HG03558 (cell line): ENCODE data around the gene ZNF503.

Experiments
- ATAC-seq: cut with Tn5 transposase; IDR thresholded peaks from one replicate; pipeline ENCODE4 v1.9.1; 2021; ENCODE audit warnings: moderate number of reproducible peaks; ENCODE audit not compliant: unreplicated experiment; ENCODE audit errors: extremely low read depth

ZNF503 gene

DNA sequence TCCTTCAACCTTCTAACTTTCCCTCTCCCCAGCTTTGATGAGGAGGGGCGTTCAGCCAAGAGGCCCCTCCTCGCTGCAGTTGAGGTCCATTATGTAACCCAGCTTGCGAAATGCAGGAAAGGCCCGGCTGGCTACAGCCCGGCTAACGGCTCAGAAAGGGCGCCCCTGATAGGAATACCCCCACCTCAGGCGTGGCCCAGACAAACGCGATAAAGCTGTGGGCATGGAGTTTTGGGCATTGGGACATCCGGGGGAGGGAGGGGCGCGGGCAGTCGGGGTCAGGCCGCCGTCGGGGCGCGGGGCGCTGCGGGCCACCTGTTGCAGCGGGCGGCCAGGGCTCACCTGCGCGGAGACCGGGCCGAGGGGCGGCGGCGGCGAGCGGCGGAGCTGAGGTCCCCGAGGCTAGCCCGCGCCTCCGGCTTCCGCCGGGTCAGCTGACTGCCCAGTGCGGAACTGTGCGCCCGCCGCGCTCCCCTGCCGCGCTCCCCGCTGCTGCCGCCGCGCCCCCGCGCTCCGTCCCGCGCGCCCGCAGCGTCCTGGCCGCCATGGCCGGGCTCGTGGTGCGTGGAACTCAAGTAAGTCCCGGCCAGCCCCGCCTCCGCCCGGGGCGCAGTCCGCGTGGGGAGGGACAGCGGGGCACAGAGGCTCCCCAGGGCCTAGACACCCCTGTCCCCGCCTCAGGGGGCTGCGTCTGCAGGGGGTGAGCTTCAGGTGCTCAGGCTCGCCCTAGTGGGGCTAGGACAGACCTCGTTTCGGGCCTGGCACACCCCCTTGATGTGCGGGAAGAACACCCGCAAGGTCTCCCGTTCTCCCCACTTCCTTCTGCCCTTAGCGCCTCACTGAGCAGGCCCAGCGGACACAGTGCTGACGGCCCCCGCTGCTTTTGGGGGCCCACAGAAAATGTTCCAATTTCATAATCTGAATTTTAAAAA lies 29.9 kb upstream of the ZNF503 start, which contains the start of gene LRMDA:
LRMDA (plus strand) TSS at position 445 of the 932 bp plus-strand sequence.
- ATAC-seq = no peak

DNA sequence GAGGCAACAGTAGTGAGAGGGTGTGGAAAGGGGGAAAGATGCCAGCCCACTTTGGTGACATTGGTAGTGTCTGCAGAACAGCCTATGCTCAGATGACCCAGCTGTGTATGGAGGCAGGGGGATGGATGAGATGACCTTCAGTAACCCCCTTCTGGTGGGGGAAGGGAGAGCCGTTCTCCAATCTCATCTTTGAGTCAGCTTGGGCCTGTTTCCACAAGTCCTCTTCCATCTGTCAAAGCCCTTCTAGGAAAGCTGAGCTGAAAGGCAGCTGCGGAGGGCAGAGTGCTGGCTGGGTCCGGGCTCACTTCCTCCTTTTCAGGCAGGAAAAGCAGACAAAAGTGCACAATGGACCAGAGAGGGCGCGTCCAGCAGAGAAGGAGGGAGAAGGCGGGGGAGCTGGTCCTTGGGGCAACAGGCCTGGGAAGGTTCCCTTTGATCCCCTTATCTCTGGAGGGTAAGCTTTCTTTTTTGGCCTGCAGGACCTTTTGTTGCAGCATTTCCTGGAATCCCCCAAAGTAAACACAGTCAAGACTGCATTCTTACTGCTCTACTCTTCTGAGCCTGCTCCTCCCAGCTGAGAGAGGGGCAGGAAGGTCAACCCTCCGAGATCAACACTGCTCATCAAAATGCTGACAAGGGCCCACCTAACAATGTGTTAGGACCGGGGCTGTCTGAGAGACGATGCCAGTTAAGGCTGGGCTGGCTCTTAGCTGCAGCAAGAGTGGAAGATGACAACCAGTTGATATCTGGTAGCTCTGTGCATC lies 28.6 kb upstream of the ZNF503 start:
- ATAC-seq = no peak

DNA sequence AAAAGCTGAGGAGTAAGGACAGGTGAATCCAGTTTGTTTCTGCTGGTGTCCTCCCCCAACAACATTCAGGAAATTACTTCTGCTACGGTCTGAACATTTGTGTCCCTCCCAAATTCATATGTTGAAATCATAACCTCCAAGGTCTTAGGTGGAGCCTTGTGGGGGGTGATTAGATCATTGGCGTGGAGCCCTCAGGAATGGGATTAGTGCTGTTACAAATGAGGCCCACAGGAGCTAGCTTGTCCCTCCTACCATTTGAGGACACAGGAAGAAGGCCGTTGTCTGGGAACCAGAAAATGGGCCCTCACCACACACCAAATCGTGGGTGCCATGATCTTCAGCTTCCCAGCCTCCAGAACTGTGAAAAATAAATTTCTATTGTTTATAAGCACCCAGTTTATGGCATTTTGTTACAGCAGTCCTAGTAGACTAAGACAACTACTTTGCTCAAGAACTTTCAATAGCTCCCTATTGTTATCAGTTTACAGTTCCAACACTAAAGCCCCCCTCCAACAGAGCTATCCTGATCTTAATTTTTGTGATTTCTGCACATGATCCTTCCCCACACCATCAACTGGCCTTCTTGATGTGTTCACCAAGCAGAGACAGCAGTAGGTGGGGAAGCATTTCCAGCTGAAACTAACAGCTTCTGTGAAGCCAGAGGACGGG lies 27.7 kb upstream of the ZNF503 start:
- no peak for ATAC-seq

DNA sequence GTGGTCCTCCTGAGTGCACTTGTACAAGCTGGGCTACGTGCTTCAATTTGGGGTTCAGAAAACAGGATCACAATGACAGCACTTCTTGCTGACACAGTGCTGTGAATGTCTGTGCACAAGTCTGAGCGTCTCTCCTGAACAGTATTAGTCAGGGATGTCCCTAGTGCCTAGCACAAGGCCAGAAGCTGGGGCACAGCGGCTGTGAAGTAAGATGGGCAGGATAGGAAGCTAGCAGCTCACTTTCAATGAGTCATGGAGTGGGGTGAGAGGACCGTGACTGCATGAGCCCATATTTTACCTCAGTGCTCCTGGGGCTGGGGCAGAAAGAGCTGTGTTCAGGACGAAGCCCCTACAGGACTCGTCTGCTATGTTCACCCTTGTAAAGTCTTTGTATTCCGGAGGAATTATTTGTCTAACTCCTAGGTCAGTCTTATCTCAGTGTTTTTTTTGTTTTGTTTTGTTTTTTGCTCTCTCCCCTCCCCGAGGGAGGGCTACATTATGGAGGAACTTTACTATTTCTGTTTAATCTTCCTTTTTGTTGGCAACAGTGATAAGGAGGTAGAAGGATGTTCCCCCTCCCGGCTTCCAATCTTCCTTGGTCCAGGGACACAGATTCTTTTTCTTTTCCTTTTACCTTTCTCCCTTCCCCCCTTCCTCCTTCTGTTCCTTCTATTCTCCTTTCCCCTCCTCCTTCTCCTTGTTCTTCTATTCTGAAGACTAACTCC lies 27.0 kb upstream of the ZNF503 start:
- ATAC-seq = no peak

DNA sequence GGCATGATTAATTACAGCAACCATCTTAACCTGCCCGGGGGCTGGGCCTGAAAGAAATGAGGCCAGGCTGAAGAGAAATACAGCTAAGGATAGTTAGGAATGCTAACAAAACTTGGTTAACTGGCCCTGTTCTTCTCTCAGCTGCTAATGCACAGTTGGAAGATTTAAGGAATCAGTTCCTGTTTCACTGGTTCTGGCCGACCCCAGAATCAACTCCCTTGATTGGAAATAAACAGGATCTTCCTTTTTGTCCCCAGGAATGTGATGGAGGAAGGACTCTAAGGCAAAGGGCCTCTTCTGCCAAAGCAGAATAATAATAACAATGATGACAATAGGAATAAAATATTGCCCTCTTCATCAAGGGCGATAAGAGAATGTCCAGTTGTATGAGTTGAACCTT lies 26.4 kb upstream of the ZNF503 start:
- no peak for ATAC-seq

DNA sequence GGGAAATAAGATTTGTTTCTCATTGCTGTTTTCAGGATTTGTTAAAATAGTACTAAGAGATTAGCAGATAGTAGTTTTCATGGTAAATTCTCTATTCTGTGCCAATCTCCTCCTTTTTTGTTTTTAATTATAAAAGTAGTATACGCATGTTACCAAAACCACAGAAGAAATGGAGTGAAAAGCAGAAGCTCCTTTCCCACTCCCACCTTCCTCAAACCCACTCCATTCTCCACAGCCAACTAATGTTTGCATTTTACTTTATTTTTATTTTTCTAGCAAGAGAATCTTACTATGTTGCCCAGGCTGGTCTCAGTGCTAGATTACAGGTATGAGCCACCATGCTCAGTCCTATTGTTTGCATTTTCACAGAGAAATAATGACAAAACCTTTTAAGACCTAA lies 25.3 kb upstream of the ZNF503 start:
- no peak for ATAC-seq

DNA sequence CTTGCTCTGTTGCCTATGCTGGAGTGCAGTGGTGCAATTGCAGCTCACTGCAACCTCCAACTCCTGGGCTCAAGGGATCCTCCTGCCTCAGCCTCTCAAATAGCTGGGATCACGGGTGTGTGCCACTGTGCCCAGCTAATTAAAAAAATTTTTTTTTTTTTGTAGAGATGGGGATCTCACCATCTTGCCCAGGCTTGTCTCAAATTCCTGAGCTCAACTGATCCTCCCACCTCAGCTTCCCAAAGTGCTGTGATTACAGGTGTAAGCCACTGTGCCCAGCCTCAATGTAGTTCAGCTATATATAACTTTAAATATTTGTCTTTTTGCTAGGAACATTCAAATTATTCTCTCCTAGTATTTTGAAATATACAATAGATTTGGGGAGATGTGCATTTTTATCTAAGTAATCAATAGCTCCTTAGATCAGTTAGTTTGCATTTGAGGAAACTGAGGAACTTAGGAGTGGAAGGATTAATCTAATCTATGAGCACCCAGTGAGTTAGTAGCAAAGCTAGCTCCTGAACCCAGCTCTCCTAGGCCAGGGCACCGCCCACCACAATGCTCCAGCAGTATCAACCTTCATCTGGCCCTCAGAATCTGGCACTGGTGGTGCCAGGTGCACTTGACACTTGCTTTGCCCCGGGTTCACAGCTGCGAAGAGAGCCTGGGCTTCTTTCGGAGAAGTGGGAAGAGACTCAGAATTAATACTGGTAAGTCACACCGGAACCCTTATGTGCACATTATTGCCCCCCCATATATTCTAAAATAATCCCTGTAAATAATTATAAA lies 23.9 kb upstream of the ZNF503 start:
- ATAC-seq = no peak

DNA sequence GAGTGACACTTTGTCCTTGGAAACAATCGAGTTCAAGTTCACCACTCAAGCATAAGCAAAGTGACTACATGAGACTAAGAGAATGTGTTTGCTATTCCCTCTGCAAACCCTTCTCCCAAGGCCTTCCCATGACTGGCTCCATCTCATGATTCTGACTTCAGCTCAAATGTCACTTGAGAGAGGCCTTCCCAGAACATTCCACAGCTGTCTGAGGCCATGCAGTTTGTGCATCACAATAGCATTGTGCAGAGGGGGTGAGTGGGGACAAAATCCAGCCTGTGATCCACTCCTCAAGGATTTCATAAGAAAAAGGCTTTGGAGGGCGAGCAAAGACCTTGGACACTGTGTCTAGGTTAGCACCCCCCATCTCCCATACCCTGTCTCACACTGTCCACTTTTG lies 23.0 kb upstream of the ZNF503 start:
- no peak for ATAC-seq

DNA sequence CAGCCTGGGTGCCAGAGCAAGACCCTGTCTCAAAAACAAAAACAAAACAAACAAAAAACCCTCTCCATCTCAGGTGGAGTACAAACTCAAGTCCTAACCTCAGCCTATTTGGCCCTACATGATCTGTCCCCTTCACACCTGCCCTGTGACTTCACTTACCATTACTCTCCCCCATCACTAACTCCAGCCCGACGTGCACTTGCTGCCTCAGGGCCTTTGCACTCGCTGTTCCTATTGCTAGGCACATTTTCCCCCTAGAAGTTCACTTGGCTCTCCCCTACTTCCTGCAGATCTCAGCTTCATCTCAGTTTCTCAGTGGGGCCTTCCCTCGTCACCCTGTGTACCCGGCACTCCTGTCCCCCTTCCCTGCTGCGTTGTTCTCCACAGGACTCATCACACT lies 21.3 kb upstream of the ZNF503 start:
- no peak for ATAC-seq

DNA sequence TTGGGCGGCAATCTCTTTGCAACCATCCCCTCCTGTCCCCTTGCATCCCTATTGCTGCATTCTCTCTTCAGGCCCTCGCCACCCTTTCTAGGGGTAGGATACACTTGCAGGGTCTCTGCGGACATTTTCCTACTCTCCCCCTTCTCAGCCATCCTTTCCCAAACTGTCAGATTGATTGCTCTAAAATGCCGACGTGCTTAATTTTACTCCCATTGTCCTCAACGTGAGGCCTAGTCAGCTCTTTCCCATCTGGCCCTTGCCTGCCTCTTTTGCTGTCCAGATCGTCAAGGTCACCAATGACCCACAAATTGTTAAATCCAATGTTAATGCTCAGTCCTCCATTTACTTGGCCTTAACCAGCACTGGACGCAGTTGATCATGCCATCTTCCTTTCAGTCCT lies 17.1 kb upstream of the ZNF503 start:
- no peak for ATAC-seq

DNA sequence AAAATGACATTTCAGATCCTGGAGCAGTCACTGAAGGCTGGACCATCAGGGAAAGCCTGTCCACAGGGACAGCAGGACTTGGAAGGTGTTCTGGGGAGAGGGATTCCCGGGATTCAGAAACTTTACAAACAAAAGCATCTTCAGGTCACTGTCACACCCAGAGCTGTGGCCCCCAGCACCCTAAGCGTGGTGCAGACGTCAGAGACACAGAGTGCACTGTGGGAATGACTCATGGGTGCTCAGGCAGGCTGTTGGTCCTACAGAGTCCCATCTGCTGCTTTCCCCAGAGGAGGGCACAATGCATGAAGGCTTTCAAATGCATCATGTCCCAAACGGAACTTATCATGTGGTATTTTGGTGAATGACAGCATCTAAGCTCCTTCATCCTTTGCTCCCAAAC lies 16.7 kb upstream of the ZNF503 start:
- ATAC-seq = no peak

DNA sequence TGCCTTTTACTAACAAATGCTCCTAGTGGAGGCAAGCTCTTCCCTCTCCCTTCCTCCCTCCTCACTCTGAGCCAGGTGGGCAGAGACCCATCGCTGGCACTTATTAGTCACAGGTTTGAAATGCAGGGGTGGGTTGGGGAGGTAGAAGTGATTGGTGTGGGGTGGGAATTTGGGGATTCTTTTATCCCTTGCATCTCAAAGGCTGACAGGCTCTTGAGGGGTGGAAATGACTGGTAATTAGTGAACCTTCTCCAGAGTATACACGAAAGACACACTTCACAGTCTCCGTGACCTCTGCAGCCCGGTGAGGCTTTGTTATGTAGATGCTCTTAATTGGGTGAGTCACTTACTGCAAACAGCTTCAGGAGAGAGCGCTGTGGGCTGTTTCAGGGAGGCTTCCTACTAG lies 16.0 kb upstream of the ZNF503 start:
- no peak for ATAC-seq

DNA sequence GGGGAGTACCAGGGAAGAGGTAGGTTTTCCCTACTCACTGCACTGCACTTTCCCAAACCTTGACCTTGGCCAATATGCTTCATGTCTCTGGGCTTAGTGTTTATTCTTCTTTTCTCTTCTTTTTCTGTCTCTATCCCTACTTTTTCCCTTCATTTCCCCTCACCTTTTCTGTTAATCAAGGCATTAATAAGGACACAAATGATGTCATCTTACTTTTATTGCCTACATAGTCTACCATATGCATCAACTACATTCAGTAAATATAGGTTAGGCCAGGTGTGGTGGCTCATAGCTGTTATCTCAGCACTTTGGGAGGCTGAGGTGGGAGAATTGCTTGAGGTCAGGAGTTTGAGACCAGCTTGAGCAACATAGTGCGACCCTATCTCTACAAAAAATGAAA lies 13.0 kb upstream of the ZNF503 start:
- ATAC-seq = no peak

DNA sequence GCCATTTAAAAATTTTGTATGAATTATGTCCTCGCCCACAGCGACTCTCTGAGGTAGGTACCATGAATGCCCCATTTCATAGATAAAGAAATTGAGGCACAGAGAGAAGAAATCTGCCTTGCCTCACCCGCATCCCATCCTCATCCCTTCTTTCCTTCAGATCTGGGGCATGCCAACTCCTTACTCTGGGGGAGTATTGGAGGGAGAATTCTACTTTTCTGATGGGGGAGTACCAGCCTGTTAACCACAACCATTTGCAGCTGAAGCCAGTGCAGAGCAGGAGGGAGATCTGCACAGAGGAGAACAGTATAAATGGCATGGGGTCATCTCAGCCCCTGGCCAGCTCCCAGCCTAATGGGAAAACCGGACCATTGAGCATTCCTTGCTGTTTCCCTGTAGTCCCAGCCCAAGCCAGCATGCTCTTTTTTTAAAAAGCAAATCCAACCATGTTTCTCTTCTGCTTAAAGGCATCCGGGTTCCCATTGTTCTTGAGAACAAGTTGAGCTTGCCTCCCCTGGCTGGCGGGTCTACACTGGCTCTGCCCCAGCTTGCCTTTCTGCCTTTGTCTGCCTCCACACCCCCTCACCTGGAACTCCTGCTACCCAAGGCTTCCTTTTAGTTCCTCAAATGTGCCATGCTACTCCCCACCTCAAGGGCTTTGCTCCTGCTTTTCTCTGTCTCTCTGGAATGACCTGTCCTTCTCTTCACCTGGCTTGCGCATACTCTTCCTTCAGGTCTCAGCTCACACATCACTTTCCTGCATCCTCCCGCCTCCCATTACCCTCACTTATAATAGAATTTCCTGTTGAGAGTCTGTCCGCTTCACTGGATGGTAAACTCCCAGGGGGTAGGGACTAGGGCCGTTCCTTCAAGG lies 8.8 kb upstream of the ZNF503 start:
- no peak for ATAC-seq

DNA sequence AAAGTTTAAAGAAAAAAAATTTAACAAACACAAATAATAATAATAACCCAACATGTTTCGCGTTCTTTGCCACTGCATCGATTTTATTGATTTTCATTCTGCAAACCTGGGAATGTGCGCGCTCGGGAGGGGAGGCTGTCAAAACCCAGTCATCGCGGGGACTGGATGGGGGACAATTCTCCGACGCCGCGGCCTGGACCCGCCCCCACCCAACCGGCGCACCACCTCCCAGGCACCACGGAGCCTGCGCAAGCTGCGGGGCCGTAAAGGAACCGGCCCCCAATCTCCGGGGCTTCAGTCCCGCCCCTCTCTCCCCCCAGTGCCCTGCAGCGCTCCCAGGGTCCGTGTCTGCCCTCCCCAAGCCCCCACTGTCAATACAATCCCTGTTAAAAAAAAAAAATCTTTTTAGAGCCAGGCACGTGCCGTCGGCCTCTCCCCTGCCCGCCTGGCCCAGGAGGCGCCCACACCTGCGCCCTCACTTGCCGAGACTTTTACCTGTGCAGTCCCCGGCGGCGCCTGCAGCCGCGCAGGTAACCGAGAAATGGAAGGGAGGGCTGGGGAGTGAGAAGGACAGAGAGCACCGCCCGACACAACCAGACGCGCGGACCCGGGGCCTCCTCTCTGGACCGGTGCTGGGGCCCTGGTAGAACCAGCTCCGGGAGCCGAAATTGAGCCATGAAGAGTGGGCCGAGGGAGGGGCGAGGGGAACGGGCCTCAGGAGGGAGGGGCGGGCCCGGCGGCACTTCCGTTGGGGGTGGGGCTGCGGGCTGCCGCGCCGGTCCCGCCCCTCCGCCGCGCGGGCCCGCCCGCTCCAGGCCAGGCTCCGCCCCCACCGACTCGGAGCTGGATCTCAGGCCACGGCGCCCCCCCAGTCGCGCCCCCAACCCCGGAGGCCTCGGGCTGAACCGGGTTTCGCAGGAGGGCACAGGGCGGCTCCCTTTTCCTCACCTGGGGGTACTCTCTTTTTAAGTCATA lies 7.6 kb upstream of the ZNF503 start:
- ATAC-seq = no peak

DNA sequence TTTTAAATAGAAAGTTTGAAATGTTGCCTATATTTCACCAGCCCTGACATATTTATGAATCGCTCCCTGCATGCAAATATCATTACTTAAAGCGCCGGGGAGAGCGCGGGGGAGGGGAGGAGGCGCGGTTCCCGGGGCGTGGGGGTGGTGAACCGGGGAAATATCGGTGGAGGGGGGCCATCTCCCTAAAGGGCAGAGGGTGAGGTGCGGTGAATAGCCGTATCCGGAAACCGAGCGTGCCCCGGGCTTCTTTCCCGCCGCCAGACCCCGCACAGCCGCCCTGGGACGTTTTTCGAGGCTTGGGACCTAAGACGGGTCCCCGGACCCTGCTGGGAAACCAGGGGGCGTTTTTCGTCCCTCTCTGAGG lies 6.9 kb upstream of the ZNF503 start:
- no peak for ATAC-seq

DNA sequence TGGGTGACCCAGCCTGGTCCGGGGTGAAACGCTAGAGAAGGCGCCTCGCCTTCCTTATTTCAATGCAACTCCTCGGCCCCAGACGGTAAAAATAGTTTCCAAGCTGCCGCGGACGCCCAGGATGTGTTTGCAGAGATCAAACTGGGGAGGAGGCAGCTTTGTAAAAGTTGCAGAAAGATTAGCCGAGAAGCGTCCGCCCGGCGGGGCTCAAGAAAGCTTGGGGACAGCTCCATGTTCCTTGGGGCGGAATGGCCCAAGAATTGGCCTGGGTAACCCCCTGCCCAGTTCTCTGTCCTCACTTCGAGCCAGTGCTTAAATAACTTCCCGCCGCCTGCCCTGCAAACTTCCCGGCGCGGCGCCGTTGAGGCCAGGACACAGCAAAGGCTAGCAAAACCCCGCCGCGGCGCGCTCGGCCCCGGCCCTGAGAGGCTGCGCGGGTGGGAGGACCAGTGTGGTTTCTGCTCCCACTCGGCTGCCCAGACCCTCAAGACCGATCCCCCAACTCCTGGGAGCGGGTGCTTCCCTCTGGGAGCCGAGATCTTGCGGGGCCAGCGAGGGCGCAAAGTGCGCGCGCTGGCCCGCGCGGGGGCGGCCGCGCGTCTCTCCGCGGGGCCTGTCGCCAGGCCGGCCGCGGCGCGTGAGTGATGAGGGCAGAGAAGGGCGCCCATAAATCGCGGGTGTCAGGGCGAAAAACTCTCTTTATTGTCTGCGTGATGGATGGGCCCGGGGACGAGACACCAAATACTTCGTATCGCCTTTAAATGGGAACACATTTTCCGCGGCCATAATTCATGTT lies 6.3 kb upstream of the ZNF503 start:
- ATAC-seq = no peak
